GM19468 (cell line): Measurements from ENCODE around the gene CPLX1.
"Not testable (repeated sequence)": the region's sequence is repeated elsewhere in the genome, so short reads cannot be mapped to it uniquely, and the experiment has no call there.

Source experiments
- ATAC-seq: cut with Tn5 transposase; IDR thresholded peaks from one replicate; pipeline ENCODE4 v1.9.1; 2021; ENCODE audit warnings: mild to moderate bottlenecking, moderate library complexity, moderate number of reproducible peaks; ENCODE audit not compliant: unreplicated experiment; ENCODE audit errors: extremely low read depth

The CPLX1 gene

GRCh38 chr4:743463-744211 is 82.3 kb downstream of the CPLX1 start:
- no peak for ATAC-seq

DNA sequence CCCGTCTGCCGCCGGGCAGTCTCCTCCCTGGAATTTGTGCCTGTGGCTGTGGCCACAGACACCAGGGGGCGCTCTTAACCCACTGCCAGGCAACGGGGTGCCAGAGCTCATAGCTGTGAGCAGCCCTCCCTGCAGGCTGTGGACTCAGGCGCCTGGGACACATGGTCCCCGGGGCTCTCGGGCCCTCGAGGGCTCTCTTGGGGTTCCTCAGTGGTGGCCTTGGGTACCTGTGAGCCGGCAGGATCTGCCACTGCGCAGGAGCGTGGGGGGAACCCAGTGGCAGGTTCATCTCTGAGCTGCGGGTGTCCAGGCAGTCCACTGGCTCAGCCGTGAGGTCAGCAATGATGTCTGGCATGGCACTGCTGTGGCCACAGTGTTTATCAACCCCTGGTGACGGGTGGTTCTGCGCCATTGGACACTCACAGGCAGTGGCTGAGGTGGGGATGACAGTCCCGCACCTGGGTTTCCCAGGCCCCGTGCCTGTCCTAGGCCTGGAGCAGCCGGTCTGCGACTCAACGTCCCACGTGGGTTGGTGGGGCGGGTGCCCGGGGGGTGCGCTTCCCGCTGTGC is 83.1 kb downstream of the CPLX1 start:
- no peak for ATAC-seq

DNA sequence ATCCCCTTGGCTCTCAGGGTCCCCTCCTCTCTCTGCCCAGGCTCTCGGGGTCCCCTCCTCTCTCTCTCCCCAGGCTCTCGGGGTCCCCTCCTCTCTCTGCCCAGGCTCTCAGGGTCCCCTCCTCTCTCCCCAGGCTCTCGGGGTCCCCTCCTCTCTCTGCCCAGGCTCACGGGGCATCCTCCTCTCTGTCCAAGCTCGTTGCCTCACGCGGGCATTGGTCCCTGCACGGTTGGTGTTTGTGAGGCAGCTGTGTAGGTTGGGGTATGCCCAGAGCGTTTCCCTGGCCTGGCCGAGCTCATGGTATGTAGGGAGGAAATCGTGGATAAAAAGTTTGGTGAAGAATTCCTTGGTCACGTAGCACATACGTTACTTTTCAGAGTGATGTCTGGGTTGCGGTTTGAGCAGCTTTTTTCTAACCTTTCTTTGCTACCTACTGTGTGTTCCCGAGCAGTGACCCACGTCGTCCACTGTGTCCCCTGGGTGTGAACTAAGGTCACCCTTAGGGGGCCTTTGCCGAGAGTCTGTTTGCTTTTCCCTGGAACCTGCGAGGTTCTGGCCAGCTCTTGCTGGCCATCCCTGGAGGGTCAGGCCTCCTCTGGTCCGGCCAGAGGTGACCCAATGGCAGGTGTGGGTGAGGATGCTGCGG is 83.7 kb downstream of the CPLX1 start:
- no peak for ATAC-seq

DNA sequence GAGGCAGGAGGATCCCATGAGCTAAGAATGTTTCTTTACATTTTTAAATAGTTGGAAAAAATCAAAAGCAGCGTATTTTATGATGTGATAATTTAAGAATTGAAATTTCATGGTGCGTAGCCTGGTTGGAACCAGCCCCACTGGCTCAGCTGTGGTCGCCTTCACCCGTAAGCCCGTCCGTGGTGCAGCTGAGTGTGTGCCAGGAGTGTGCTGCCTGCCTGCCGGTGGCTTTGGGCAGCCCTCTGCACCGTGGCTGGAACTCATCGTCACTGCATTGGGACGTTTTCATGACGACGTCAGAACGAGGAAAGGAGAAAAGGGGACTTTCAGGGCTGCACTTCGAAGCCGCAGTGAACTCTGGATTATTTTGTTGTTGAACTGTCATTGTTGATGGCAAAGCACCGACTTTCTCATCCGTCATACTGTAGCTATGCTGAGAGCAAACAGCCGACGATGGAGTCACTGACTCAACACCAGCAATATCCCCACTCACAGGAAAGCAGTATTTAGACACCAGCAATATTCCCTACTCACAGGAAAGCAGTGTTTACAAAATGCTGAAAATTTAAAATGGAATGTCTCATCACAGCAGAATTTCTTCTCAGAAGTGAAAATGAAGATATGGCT is 85.2 kb downstream of the CPLX1 start:
- no peak for ATAC-seq

GRCh38 chr4:740011-740410 is 85.9 kb downstream of the CPLX1 start:
- ATAC-seq: no peak

GRCh38 chr4:739569-739968 is 86.4 kb downstream of the CPLX1 start:
- no peak for ATAC-seq

DNA sequence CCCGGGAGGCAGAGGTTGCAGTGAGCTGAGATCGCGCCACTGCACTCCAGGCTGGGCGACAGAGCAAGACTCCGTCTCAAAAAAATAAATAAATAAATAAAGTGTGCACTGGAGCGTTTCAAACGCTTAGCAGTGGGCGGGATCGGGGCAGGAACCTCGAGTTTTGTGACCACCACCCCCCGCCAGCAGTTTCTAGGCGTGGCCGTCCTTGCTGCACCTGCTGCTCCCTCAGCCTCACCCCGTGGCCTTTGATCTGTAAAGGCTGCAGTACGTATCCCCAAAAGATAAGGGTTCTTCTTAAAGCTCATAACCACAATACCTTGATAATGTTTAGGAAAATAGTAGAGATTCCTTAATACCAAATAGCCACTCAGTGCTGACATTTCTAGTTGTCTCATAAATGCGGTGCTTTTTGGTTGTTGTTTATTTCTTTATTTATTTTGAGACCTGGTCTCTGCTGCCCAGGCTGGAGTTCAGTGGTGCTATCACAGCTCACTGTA is 87.1 kb downstream of the CPLX1 start:
- ATAC-seq: no peak

DNA sequence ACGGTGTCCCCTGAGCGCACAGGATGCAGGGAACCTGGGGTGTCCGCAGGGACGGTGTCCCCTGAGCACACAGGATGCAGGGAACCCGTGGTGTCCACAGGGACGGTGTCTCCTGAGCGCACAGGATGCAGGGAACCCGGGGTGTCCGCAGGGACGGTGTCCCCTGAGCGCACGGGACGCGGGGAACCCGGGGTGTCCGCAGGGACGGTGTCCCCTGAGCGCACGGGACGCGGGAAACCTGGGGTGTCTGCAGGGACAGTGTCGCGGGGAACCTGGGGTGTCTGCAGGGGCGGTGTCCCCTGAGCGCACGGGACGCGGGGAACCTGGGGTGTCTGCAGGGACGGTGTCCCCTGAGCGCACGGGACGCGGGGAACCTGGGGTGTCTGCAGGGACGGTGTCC is 89.4 kb downstream of the CPLX1 start:
- ATAC-seq: not testable (repeated sequence)

GRCh38 chr4:735583-735982 is 90.3 kb downstream of the CPLX1 start:
- ATAC-seq: no peak
